ENCODE data around the gene MYH7.

MYH7 gene

DNA sequence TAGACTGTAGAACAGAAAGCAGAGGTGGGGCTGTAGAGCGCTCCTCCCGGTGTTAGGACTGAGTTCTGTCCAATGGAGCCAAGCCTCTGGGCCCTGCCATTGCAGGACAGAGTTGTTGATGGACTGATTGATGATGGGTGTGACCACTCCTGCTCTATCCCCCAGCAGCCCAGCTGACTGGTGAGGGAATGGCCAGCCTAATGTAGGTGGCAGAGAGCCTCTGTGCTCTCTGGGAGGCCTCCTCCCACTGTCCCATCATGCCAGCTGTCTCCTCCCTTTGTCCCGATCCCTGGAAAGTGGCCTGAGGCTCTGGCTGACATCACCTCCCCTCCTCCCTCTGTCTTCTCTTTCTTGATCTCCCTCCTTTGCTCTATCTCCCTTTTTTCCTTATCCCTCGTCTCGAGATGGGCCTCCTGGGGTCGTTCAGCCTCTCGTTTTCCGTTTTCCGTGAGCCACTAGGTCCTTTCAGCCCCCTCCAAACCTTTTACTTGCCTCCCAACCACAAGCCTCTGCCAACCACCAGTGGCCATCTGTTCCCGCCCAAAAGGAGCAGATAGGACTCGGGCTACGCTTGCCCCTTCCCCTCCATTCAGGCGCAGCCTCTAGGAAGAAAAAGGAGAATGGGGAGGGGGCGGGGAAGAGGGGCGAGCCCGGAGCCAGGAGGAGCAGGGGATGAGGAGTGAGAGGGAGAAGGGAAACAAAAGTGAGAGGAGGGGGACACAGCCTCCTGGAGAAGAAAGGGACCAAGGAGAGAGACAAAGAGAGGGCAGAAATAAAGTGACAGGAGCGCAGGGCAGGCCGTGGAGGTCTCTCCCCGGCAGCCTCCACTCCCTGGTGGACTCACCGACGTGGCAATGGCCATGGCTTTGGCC, 71.1 kb downstream of the MYH7 start:
- no peak for TF ChIP-seq POLR2A (IDR thresholded peaks at IDR 0.05; ENCODE audit: low read depth, low read length)
- no peak for FAIRE-seq
- no peak for DNase-seq (ENCODE audit: insufficient read length, low spot score)

All from H54 (cell line).